HepG2 (cell line): Measurements from ENCODE around the gene CYLD. TPM values are rescaled to one million over a fixed set of nuclear protein-coding genes. Genes with fewer than 3 reads are reported as not detected.
A peak's percentile ranks its signal among the peaks of the same experiment; 100 is the strongest.

Source experiments
- ADNP ChIP-seq: sonication (generic); formaldehyde crosslinking; IDR thresholded peaks from 2 replicates; pipeline ENCODE4 v1.4.0; 2020; ENCODE audit warnings: missing genetic modification reagents
- ATF6 ChIP-seq: sonication (generic); formaldehyde crosslinking; conservative IDR thresholded peaks from 2 replicates; pipeline ENCODE4 v1.4.0; 2020; ENCODE audit warnings: missing genetic modification reagents
- HMGXB3 ChIP-seq: sonication (generic); formaldehyde crosslinking; IDR thresholded peaks from 2 replicates; pipeline ENCODE4 v1.4.0; 2020; ENCODE audit warnings: missing genetic modification reagents, borderline replicate concordance
- KDM2A ChIP-seq: sonication (generic); formaldehyde crosslinking; IDR thresholded peaks from 2 replicates; pipeline ENCODE4 v1.4.0; 2020; ENCODE audit warnings: low read depth, missing genetic modification reagents, borderline replicate concordance
- KLF15 ChIP-seq: sonication (generic); formaldehyde crosslinking; IDR thresholded peaks from 2 replicates; pipeline ENCODE4 v1.8.1; 2023; ENCODE audit warnings: borderline replicate concordance, mild to moderate bottlenecking, inconsistent platforms, missing genetic modification reagents, mixed read lengths
- NFE2L2 ChIP-seq: fragments of 150-350 bp; IDR thresholded peaks from 2 replicates; pipeline ENCODE4 v1.6.1; 2014; ENCODE audit warnings: low read length
- SAP130 ChIP-seq: IDR thresholded peaks from 2 replicates; pipeline ENCODE4 v1.6.1; 2016; ENCODE audit warnings: low read depth
- SMC3 ChIP-seq: IDR thresholded peaks from 2 replicates; pipeline ENCODE4 v1.6.1; 2011; ENCODE audit warnings: low read length, improper control_type of control experiment
- SOX6 ChIP-seq, 2 experiments: fragments of 450-650 bp in 1 of 2; sonication (generic) in 1 of 2; formaldehyde crosslinking in 1 of 2; IDR thresholded peaks; 2 replicates each; pipeline versions ENCODE4 v1.4.0 to v1.6.1; 2017 to 2020; ENCODE audit warnings: antibody characterized with exemption in 1 of 2, mild to moderate bottlenecking in 1 of 2, missing genetic modification reagents in 1 of 2
- ZBED4 ChIP-seq: sonication (generic); formaldehyde crosslinking; IDR thresholded peaks from 2 replicates; pipeline ENCODE4 v1.4.0; 2020; ENCODE audit warnings: missing genetic modification reagents, borderline replicate concordance
- ZNF333 ChIP-seq: sonication (generic); formaldehyde crosslinking; IDR thresholded peaks from 2 replicates; pipeline ENCODE4 v1.4.0; 2020; ENCODE audit warnings: mild to moderate bottlenecking, missing genetic modification reagents, borderline replicate concordance
- ZNF382 ChIP-seq: sonication (generic); formaldehyde crosslinking; IDR thresholded peaks from 2 replicates; pipeline ENCODE4 v1.5.0; 2020; ENCODE audit warnings: missing genetic modification reagents, mild to moderate bottlenecking, borderline replicate concordance
- ZNF672 ChIP-seq: sonication (generic); formaldehyde crosslinking; IDR thresholded peaks from 2 replicates; pipeline ENCODE4 v1.8.1; 2022; ENCODE audit warnings: missing genetic modification reagents
- ZNF788 ChIP-seq: sonication (generic); formaldehyde crosslinking; IDR thresholded peaks from 2 replicates; pipeline ENCODE4 v1.5.0; 2020; ENCODE audit warnings: mild to moderate bottlenecking, missing genetic modification reagents, borderline replicate concordance
- polyA plus RNA-seq, 8 experiments: library from polyadenylated mRNA; depleted of rRNA in 3 of 8; stranded (reverse) in 7 of 8; unstranded in 1 of 8; fragments of >200 nt; fragmentation: Illumina TruSeq in 4 of 8; extraction: Trizol in 4 of 8; gene quantifications; 2 replicates each; pipeline versions ENCODE4 v1.2.1 to v1.2.3, GENCODE V29; 2011 to 2016; ENCODE audit warnings: low read depth in 4 of 8, missing spikeins in 1 of 8, mixed read lengths in 1 of 8; ENCODE audit not compliant: insufficient read depth in 1 of 8
- total RNA-seq, 5 experiments: library from RNA; depleted of rRNA; stranded (reverse); fragments of >200 nt; fragmentation: Illumina TruSeq; extraction: Trizol; gene quantifications; 2 replicates each; pipeline ENCODE4 v1.2.3, GENCODE V29; 2016; ENCODE audit warnings: low read depth in 1 of 5

CYLD gene
- total and polyA plus RNA-seq, 2 of the 13 experiments (the other 11 are each of a cell fraction or from before 2014, with no cell fraction given): 6.1 to 11.4 TPM

GRCh38 chr16:50741781-50742575, at the start of gene CYLD (continued):
- peak; percentile 74; the same call in 1 of the 2 replicates for TF ChIP-seq HMGXB3 (CRISPR knock-in tag)
- 0 out of 2 replicates have a peak, but pooled peaks have one; percentile 49 for TF ChIP-seq ATF6 (CRISPR knock-in tag)
- no peak for TF ChIP-seq SOX6 (IDR thresholded peaks at IDR 0.05)
- peak; percentile 36; the same call in 1 of the 2 replicates for TF ChIP-seq SOX6 (CRISPR knock-in tag; IDR thresholded peaks at IDR 0.05)
- TF ChIP-seq ZNF788: peak; percentile 45; the same call in 1 of the 2 replicates
- no peak for TF ChIP-seq ZNF672 (CRISPR knock-in tag)
- no peak; the same call in 1 of the 2 replicates for TF ChIP-seq KLF15 (CRISPR knock-in tag)
- TF ChIP-seq KDM2A (CRISPR knock-in tag): peak; percentile 92
- TF ChIP-seq ADNP (CRISPR knock-in tag): no peak
- no peak for TF ChIP-seq ZNF382 (CRISPR knock-in tag)
- peak; percentile 61; the same call in 1 of the 2 replicates for TF ChIP-seq ZBED4 (CRISPR knock-in tag)
- TF ChIP-seq SMC3: no peak
- peak; percentile 96 for TF ChIP-seq SAP130 (CRISPR knock-in tag)
- TF ChIP-seq NFE2L2: no peak
- TF ChIP-seq ZNF333: no peak
